ENCODE results near the gene PAX3.

- TF ChIP-seq CTCF (IDR thresholded peaks at IDR 0.05; ENCODE audit: low read depth, low read length), result no peak
- no peak for TF ChIP-seq EZH2phosphoT487 (IDR thresholded peaks at IDR 0.05; ENCODE audit: low read depth)
Observed at GRCh38 chr2:222269132-222269531, 29.7 kb downstream of the PAX3 start.

All from OCI-LY3 (cell line).